GM12872 (cell line): ENCODE measurements around the gene GAST.

Experiments
- TF ChIP-seq, protein P1 (sequence below): IDR thresholded peaks from 3 replicates; pipeline ENCODE4 v1.5.1; 2011; ENCODE audit warnings: low read depth, mild to moderate bottlenecking, low read length, moderate library complexity; ENCODE audit not compliant: insufficient read depth

Gene GAST

DNA sequence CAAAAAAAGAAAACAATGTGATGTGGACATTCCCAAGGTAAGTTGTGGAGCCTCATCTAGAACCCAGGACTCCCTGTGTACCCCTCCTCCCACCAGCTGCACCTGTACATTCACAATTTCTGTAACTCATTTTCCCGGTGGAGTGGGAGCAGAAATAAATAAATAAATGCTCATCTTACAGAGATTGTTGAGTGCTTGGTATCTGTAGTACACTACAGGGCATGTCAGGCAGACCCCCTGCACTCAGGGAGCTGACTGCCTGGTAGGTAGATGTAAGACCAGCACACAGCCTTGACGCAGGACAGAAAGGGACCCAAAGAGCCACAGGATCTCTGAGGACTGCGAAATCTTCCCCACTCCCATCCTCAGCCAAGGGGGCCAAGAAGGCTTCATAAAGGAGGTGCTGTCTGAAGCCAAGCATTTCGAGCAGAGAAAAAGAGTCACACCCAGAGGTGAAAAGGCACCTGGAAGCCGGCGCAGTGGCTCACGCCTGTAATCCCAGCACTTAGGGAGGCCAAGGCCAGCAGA is 16.9 kb upstream of the GAST start:
- TF ChIP-seq, protein P1, sequence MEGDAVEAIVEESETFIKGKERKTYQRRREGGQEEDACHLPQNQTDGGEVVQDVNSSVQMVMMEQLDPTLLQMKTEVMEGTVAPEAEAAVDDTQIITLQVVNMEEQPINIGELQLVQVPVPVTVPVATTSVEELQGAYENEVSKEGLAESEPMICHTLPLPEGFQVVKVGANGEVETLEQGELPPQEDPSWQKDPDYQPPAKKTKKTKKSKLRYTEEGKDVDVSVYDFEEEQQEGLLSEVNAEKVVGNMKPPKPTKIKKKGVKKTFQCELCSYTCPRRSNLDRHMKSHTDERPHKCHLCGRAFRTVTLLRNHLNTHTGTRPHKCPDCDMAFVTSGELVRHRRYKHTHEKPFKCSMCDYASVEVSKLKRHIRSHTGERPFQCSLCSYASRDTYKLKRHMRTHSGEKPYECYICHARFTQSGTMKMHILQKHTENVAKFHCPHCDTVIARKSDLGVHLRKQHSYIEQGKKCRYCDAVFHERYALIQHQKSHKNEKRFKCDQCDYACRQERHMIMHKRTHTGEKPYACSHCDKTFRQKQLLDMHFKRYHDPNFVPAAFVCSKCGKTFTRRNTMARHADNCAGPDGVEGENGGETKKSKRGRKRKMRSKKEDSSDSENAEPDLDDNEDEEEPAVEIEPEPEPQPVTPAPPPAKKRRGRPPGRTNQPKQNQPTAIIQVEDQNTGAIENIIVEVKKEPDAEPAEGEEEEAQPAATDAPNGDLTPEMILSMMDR = 0 out of 3 replicates have a peak, but pooled peaks have one; percentile 1

DNA sequence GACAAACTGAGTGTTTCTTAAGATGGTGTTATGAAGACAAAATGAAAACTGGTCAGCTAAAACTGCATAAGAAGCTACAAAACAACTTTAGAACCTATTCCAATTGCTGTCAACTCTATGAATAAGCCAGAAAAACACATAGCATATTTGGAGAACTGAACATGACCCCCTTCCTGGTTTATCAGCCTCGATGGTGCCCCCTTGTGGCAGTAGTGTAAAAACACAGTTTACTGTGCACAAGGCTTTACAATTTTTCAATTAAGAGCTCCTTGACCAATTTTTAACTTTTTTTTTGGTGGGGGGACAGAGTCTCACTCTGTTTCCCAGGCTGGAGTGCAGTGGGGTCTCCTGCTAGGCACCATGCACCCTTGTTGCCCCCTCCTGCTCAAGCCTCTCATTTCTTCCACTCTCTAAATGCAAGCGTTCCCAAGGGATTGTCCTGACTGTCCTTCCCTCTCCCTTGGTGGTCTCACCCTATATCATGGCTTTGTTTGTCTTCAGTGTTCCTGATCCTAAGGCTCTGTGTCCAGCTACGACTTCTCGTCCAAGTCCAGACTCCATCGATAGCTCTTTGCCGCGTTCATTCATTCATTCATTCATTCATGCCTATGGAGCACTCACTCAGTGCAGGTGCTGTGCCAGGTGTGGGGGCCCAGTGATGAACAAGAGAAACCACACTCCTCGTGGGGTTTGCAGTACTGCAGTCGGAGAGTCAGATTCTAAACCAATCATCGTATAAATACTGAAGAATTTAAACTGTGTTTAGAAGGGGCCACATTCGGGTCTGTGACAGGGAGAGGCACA is 16.0 kb upstream of the GAST start:
- TF ChIP-seq, protein P1 = peak; percentile 82

GRCh38 chr17:41697122-41697962 is 14.8 kb upstream of the GAST start:
- TF ChIP-seq, protein P1 = no peak

GRCh38 chr17:41702712-41703111 is 9.4 kb upstream of the GAST start:
- TF ChIP-seq, protein P1 = no peak

DNA sequence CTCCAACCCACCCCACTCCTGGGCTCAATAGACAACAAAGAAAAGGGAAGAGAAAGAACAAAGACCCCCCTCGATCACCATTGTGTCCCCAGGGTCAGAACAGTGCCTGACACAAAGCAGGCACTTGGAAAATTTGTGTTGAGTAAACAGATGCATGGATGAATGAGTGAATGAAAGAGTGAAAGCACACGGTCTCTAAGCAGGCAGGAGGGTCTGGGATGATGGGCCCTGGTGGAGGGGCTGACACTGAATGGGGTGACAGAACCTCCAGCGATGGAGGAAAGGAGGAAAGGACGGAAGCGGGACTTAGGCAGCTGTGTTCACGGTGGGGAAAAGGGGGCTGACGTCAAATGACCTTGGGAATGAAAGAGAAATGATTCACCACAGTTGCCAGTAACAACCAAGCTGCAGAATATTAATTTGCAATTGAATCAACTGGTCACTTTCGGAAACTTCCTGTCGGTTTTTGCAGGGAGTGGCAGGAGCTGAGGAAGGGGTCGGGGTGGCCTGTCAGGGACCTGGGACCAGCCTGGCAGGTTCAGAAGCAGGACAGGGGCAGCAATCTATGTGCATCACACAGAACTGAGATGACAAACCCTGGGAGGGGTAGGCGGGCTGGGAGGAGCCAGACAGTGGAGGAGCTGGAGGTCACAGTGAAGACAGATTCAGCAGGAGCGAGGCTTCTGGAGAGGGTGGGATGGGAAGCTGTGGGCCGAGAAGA is 6.7 kb upstream of the GAST start:
- TF ChIP-seq, protein P1 = no peak

- TF ChIP-seq, protein P1 = no peak
These were observed 4.1 kb upstream of the GAST start for GRCh38 chr17:41707803-41708669.
